WTC11 (cell line): ENCODE results near the gene ZEB2. TPM values are rescaled to one million over a fixed set of nuclear protein-coding genes. Genes with fewer than 3 reads are reported as not detected.

ENCODE experiments used
- ATAC-seq: fragments of 200-7000 bp; cut with Tn5 transposase; 2 replicates; pipeline ENCODE4 v1.10.0; 2021; ENCODE audit warnings: mild to moderate bottlenecking, moderate library complexity
- CTCF ChIA-PET: fragments of 300-600 bp; sonication (Branson Sonifier 250); formaldehyde crosslinking; loops from one replicate; lab custom pipeline; 2021; ENCODE audit warnings: antibody characterized with exemption; lab: Charles Lee
- POLR2A ChIA-PET: fragments of 350-600 bp; sonication (Branson Sonifier 250); formaldehyde crosslinking; loops from one replicate; lab custom pipeline; 2021; ENCODE audit warnings: antibody characterized with exemption; lab: Charles Lee
- DNase-seq: peaks from one replicate; pipeline ENCODE4 v3.0.0; 2021; ENCODE audit warnings: low spot score
- H3K27ac Mint-ChIP-seq: 2 replicates; pipeline ENCODE4 v1.8.0; 2021; ENCODE audit warnings: mixed read lengths
- H3K27me3 Mint-ChIP-seq: 2 replicates; pipeline ENCODE4 v1.8.0; 2021; ENCODE audit warnings: low read depth, mild to moderate bottlenecking, moderate library complexity, mixed read lengths
- H3K36me3 Mint-ChIP-seq: 2 replicates; pipeline ENCODE4 v1.8.0; 2021; ENCODE audit warnings: mixed read lengths
- H3K4me1 Mint-ChIP-seq: 2 replicates; pipeline ENCODE4 v1.8.0; 2022; ENCODE audit warnings: mixed read lengths
- H3K4me3 Mint-ChIP-seq: 2 replicates; pipeline ENCODE4 v1.8.0; 2021; ENCODE audit warnings: mild to moderate bottlenecking, moderate library complexity, mixed read lengths
- H3K9me3 Mint-ChIP-seq: 2 replicates; pipeline ENCODE4 v1.8.0; 2021; ENCODE audit warnings: mixed read lengths
- OVOL2 ChIP-seq: fragments of 250-450 bp; sonication (Bioruptor Pico); IDR thresholded peaks from 2 replicates; pipeline ENCODE4 v1.9.0; 2021; ENCODE audit warnings: mild to moderate bottlenecking, borderline replicate concordance
- RORB ChIP-seq: fragments of 250-450 bp; sonication (Bioruptor Pico); IDR thresholded peaks from 2 replicates; pipeline ENCODE4 v1.9.0; 2021; ENCODE audit warnings: mild to moderate bottlenecking
- ZNF121 ChIP-seq: sonication (generic); formaldehyde crosslinking; IDR thresholded peaks from 2 replicates; pipeline ENCODE4 v1.8.0; 2023; ENCODE audit warnings: missing genetic modification reagents
- ZNF219 ChIP-seq: sonication (generic); formaldehyde crosslinking; IDR thresholded peaks from 2 replicates; pipeline ENCODE4 v1.8.0; 2023; ENCODE audit warnings: missing genetic modification reagents, mild to moderate bottlenecking, borderline replicate concordance
- ZNF423 ChIP-seq: fragments of 250-450 bp; sonication (Bioruptor Pico); IDR thresholded peaks from 2 replicates; pipeline ENCODE4 v2.1.2; 2022; ENCODE audit warnings: mild to moderate bottlenecking, moderate library complexity
- ZNF671 ChIP-seq: fragments of 250-450 bp; sonication (Bioruptor Pico); IDR thresholded peaks from 2 replicates; pipeline ENCODE4 v1.8.0; 2021; ENCODE audit warnings: mild to moderate bottlenecking
- total RNA-seq: library from RNA; stranded (reverse); gene quantifications from 3 replicates; pipeline ENCODE4 v1.2.3, GENCODE V29; 2021
- TF ChIP-seq, protein P1 (sequence below): fragments of 250-450 bp; sonication (Bioruptor Pico); conservative IDR thresholded peaks from 2 replicates; pipeline ENCODE4 v1.9.0; 2021; ENCODE audit warnings: mild to moderate bottlenecking
- TF ChIP-seq, protein P2 (sequence below): sonication (generic); formaldehyde crosslinking; IDR thresholded peaks from 2 replicates; pipeline ENCODE4 v1.8.1; 2023; ENCODE audit warnings: mild to moderate bottlenecking, missing genetic modification reagents, moderate library complexity
- TF ChIP-seq, protein P3 (sequence below): sonication (generic); formaldehyde crosslinking; IDR thresholded peaks from 2 replicates; pipeline ENCODE4 v1.8.0; 2023; ENCODE audit warnings: missing genetic modification reagents
- TF ChIP-seq, protein P4 (sequence below): sonication (generic); formaldehyde crosslinking; IDR thresholded peaks from 2 replicates; pipeline ENCODE4 v1.8.1; 2022; ENCODE audit warnings: mild to moderate bottlenecking, moderate library complexity, missing genetic modification reagents
- TF ChIP-seq, protein P5 (sequence below): fragments of 200-600 bp; IDR thresholded peaks from 2 replicates; pipeline ENCODE4 v1.8.0; 2022; ENCODE audit warnings: antibody characterized with exemption
- TF ChIP-seq, protein P6 (sequence below): fragments of 250-450 bp; sonication (Bioruptor Pico); IDR thresholded peaks from 2 replicates; pipeline ENCODE4 v1.8.0; 2021; ENCODE audit warnings: mild to moderate bottlenecking
- TF ChIP-seq, protein P7 (sequence below): sonication (generic); formaldehyde crosslinking; IDR thresholded peaks from 2 replicates; pipeline ENCODE4 v1.8.1; 2023; ENCODE audit warnings: mild to moderate bottlenecking, missing genetic modification reagents, borderline replicate concordance

Gene ZEB2
- total RNA-seq, 1 experiment from 2014 or later: 0.42 TPM

DNA sequence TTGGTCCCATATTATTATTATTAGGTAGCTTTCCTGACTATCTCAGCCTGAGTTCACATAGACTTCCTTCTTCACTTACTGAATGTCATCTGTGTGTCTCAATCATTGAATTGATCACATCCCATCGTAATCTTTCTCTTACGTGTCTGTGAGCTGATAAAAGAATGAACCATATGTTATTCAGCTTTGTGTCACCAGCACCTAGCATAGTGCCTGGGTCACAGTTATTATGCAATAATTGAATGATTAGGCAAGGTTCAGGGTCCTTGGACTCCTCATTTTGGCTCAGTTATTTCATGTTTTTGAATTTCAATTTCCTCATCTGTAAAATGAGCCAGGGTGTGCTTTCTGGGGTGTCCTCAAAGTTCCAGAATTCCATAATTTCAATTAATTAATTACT is 107.2 kb downstream of the ZEB2 start (continued):
- TF ChIP-seq, protein P1, sequence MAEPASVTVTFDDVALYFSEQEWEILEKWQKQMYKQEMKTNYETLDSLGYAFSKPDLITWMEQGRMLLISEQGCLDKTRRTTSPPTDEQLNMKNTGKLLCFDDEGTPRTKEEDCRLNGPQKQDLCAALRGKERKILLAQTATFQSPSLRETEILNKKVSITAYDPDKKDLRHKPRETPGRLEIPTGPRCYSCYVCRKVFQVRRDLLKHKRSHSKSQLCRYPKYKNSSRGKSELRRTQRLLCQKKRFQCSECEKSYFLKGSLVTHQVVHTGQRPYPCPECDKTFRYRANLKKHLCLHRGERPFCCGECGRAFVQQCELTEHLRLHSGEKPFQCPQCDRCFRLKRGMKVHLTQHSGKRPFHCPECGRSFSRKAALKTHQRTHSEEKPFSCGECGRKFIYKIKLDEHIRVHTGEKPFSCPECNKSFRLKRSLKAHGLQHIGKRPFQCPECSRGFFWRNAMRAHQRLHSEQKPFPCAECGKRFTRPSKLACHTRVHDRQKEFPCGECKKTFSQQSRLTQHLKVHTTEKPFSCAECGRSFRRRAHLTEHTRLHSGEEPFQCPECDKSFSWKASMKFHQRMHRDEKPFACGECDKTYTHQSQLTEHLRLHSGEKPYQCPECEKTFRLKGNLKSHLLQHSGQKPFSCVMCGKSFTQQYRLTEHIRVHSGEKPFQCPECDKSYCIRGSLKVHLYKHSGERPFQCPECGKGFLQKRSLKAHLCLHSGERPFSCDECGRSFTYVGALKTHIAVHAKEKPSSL: no peak
- no peak for TF ChIP-seq OVOL2

DNA sequence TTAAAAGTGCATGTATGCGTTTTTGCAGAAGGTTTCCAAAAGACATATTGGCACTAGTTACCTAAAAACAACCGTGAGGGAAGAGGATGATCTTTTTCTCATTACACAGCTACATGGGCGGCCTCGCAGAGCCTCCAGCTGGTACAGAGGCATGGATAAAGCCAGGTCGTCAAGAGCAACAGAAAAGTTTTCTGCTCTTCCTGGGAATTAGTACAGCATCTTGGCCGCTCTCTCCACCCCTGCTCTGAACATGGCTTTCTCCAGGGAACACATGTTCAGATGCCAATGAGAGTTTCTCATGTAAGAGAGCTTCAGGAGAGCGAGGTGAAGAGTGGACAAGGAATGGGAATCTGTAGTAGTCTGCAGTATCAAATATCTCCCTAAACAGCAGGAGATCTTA is 108.4 kb downstream of the ZEB2 start:
- H3K36me3 Mint-ChIP-seq: no peaks in the 10 kb centered on the region

More for the DNA sequence above, 108.4 kb downstream of the ZEB2 start:
- TF ChIP-seq, protein P2, sequence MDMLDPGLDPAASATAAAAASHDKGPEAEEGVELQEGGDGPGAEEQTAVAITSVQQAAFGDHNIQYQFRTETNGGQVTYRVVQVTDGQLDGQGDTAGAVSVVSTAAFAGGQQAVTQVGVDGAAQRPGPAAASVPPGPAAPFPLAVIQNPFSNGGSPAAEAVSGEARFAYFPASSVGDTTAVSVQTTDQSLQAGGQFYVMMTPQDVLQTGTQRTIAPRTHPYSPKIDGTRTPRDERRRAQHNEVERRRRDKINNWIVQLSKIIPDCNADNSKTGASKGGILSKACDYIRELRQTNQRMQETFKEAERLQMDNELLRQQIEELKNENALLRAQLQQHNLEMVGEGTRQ: no peak
- TF ChIP-seq RORB (CRISPR knock-in tag) (no peak), ZNF121 (no peak), ZNF423 (CRISPR knock-in tag) (no peak), ZNF671 (CRISPR knock-in tag) (no peak), ZNF219 (no peak)
- TF ChIP-seq, protein P3, sequence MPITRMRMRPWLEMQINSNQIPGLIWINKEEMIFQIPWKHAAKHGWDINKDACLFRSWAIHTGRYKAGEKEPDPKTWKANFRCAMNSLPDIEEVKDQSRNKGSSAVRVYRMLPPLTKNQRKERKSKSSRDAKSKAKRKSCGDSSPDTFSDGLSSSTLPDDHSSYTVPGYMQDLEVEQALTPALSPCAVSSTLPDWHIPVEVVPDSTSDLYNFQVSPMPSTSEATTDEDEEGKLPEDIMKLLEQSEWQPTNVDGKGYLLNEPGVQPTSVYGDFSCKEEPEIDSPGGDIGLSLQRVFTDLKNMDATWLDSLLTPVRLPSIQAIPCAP (CRISPR knock-in tag): no peak
- TF ChIP-seq, protein P4, sequence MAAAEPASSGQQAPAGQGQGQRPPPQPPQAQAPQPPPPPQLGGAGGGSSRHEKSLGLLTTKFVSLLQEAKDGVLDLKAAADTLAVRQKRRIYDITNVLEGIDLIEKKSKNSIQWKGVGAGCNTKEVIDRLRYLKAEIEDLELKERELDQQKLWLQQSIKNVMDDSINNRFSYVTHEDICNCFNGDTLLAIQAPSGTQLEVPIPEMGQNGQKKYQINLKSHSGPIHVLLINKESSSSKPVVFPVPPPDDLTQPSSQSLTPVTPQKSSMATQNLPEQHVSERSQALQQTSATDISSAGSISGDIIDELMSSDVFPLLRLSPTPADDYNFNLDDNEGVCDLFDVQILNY (CRISPR knock-in tag): no peak
- TF ChIP-seq, protein P5, sequence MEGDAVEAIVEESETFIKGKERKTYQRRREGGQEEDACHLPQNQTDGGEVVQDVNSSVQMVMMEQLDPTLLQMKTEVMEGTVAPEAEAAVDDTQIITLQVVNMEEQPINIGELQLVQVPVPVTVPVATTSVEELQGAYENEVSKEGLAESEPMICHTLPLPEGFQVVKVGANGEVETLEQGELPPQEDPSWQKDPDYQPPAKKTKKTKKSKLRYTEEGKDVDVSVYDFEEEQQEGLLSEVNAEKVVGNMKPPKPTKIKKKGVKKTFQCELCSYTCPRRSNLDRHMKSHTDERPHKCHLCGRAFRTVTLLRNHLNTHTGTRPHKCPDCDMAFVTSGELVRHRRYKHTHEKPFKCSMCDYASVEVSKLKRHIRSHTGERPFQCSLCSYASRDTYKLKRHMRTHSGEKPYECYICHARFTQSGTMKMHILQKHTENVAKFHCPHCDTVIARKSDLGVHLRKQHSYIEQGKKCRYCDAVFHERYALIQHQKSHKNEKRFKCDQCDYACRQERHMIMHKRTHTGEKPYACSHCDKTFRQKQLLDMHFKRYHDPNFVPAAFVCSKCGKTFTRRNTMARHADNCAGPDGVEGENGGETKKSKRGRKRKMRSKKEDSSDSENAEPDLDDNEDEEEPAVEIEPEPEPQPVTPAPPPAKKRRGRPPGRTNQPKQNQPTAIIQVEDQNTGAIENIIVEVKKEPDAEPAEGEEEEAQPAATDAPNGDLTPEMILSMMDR: no peak
- TF ChIP-seq, protein P6, sequence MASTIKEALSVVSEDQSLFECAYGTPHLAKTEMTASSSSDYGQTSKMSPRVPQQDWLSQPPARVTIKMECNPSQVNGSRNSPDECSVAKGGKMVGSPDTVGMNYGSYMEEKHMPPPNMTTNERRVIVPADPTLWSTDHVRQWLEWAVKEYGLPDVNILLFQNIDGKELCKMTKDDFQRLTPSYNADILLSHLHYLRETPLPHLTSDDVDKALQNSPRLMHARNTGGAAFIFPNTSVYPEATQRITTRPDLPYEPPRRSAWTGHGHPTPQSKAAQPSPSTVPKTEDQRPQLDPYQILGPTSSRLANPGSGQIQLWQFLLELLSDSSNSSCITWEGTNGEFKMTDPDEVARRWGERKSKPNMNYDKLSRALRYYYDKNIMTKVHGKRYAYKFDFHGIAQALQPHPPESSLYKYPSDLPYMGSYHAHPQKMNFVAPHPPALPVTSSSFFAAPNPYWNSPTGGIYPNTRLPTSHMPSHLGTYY: no peak
- TF ChIP-seq, protein P7, sequence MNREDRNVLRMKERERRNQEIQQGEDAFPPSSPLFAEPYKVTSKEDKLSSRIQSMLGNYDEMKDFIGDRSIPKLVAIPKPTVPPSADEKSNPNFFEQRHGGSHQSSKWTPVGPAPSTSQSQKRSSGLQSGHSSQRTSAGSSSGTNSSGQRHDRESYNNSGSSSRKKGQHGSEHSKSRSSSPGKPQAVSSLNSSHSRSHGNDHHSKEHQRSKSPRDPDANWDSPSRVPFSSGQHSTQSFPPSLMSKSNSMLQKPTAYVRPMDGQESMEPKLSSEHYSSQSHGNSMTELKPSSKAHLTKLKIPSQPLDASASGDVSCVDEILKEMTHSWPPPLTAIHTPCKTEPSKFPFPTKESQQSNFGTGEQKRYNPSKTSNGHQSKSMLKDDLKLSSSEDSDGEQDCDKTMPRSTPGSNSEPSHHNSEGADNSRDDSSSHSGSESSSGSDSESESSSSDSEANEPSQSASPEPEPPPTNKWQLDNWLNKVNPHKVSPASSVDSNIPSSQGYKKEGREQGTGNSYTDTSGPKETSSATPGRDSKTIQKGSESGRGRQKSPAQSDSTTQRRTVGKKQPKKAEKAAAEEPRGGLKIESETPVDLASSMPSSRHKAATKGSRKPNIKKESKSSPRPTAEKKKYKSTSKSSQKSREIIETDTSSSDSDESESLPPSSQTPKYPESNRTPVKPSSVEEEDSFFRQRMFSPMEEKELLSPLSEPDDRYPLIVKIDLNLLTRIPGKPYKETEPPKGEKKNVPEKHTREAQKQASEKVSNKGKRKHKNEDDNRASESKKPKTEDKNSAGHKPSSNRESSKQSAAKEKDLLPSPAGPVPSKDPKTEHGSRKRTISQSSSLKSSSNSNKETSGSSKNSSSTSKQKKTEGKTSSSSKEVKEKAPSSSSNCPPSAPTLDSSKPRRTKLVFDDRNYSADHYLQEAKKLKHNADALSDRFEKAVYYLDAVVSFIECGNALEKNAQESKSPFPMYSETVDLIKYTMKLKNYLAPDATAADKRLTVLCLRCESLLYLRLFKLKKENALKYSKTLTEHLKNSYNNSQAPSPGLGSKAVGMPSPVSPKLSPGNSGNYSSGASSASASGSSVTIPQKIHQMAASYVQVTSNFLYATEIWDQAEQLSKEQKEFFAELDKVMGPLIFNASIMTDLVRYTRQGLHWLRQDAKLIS (CRISPR knock-in tag): no peak
- DNase-seq (no peak), ATAC-seq (no peak)
- ChIA-PET CTCF (no interaction called here), POLR2A (no interaction called here)
- Mint-ChIP-seq H3K27me3 (no peaks in the 10 kb centered on the region), H3K9me3 (peaks cover 3% of the 10 kb centered on the region; the same call in 1 of the 2 replicates), H3K4me3 (no peak overlapping the region), H3K27ac (no peak overlapping the region), H3K4me1 (peaks cover 22% of the 10 kb centered on the region)
